Measurements from ENCODE around the gene RSPRY1. TPM values are rescaled to one million over a fixed set of nuclear protein-coding genes. Genes with fewer than 3 reads are reported as not detected.
A peak's percentile ranks its signal among the peaks of the same experiment; 100 is the strongest.

Gene RSPRY1
- total RNA-seq, 1 experiment from 2014 or later = 31.0 TPM

GRCh38 chr16:57147381-57148221 lies 38.5 kb upstream of the RSPRY1 start:
- no peak overlapping the region for H3K4me3 ChIP-seq (ENCODE audit: insufficient read depth, low read depth, low read length)
- H3K27me3 ChIP-seq (ENCODE audit: control insufficient read depth, insufficient read depth, low read length) = no peaks in the 10 kb centered on the region
- no peaks in the 10 kb centered on the region; the same call in 1 of the 2 replicates for H3K36me3 ChIP-seq (replicated peaks; ENCODE audit: control insufficient read depth, insufficient read depth, low read length)
- DNase-seq = peak; percentile 69

- H3K36me3 ChIP-seq (replicated peaks; ENCODE audit: control insufficient read depth, insufficient read depth, low read length) = peaks cover under 1% of the 10 kb centered on the region
- no peaks in the 10 kb centered on the region for H3K27me3 ChIP-seq (ENCODE audit: control insufficient read depth, insufficient read depth, low read length)
- peak; percentile 46 for DNase-seq
- no peak overlapping the region for H3K4me3 ChIP-seq (ENCODE audit: insufficient read depth, low read depth, low read length)
These were observed 37.6 kb upstream of the RSPRY1 start for GRCh38 chr16:57148481-57148880.

GRCh38 chr16:57149391-57149790 lies 36.7 kb upstream of the RSPRY1 start:
- DNase-seq = no peak
- Histone ChIP-seq H3K36me3 (replicated peaks; ENCODE audit: control insufficient read depth, insufficient read depth, low read length) (peaks cover 5% of the 10 kb centered on the region), H3K4me3 (ENCODE audit: insufficient read depth, low read depth, low read length) (no peak overlapping the region), H3K27me3 (ENCODE audit: control insufficient read depth, insufficient read depth, low read length) (no peaks in the 10 kb centered on the region)

GRCh38 chr16:57150682-57151330 lies 35.3 kb upstream of the RSPRY1 start:
- Histone ChIP-seq H3K36me3 (replicated peaks; ENCODE audit: control insufficient read depth, insufficient read depth, low read length) (peaks cover 8% of the 10 kb centered on the region), H3K4me3 (ENCODE audit: insufficient read depth, low read depth, low read length) (no peak overlapping the region), H3K27me3 (ENCODE audit: control insufficient read depth, insufficient read depth, low read length) (no peaks in the 10 kb centered on the region)
- DNase-seq = peak; percentile 47

GRCh38 chr16:57151369-57151768 lies 34.8 kb upstream of the RSPRY1 start:
- Histone ChIP-seq H3K27me3 (ENCODE audit: control insufficient read depth, insufficient read depth, low read length) (no peaks in the 10 kb centered on the region), H3K4me3 (ENCODE audit: insufficient read depth, low read depth, low read length) (no peak overlapping the region), H3K36me3 (replicated peaks; ENCODE audit: control insufficient read depth, insufficient read depth, low read length) (peaks cover 8% of the 10 kb centered on the region)
- peak; percentile 72 for DNase-seq

GRCh38 chr16:57152096-57153093 lies 33.7 kb upstream of the RSPRY1 start:
- H3K27me3 ChIP-seq (ENCODE audit: control insufficient read depth, insufficient read depth, low read length) = no peaks in the 10 kb centered on the region
- peaks cover 8% of the 10 kb centered on the region for H3K36me3 ChIP-seq (replicated peaks; ENCODE audit: control insufficient read depth, insufficient read depth, low read length)

GRCh38 chr16:57153841-57154240 lies 32.3 kb upstream of the RSPRY1 start:
- no peak for DNase-seq
- H3K4me3 ChIP-seq (ENCODE audit: insufficient read depth, low read depth, low read length) = no peak overlapping the region
- no peaks in the 10 kb centered on the region for H3K27me3 ChIP-seq (ENCODE audit: control insufficient read depth, insufficient read depth, low read length)
- peaks cover 10% of the 10 kb centered on the region for H3K36me3 ChIP-seq (replicated peaks; ENCODE audit: control insufficient read depth, insufficient read depth, low read length)

More at GRCh38 chr16:57152096-57153093, 33.7 kb upstream of the RSPRY1 start:
- no peak overlapping the region for H3K4me3 ChIP-seq (ENCODE audit: insufficient read depth, low read depth, low read length)
- DNase-seq = no peak

- DNase-seq = no peak
- Histone ChIP-seq H3K36me3 (replicated peaks; ENCODE audit: control insufficient read depth, insufficient read depth, low read length) (peaks cover 10% of the 10 kb centered on the region), H3K4me3 (ENCODE audit: insufficient read depth, low read depth, low read length) (no peak overlapping the region), H3K27me3 (ENCODE audit: control insufficient read depth, insufficient read depth, low read length) (no peaks in the 10 kb centered on the region)
These were observed 30.3 kb upstream of the RSPRY1 start for GRCh38 chr16:57155702-57156350.

GRCh38 chr16:57156351-57156703 lies 29.8 kb upstream of the RSPRY1 start:
- Histone ChIP-seq H3K27me3 (ENCODE audit: control insufficient read depth, insufficient read depth, low read length) (no peaks in the 10 kb centered on the region), H3K4me3 (ENCODE audit: insufficient read depth, low read depth, low read length) (no peak overlapping the region), H3K36me3 (replicated peaks; ENCODE audit: control insufficient read depth, insufficient read depth, low read length) (peaks cover 10% of the 10 kb centered on the region)
- no peak for DNase-seq

GRCh38 chr16:57157533-57157932 lies 28.6 kb upstream of the RSPRY1 start:
- Histone ChIP-seq H3K27me3 (ENCODE audit: control insufficient read depth, insufficient read depth, low read length) (no peaks in the 10 kb centered on the region), H3K36me3 (replicated peaks; ENCODE audit: control insufficient read depth, insufficient read depth, low read length) (peaks cover 10% of the 10 kb centered on the region), H3K4me3 (ENCODE audit: insufficient read depth, low read depth, low read length) (no peak overlapping the region)
- no peak for DNase-seq

GRCh38 chr16:57159447-57159846 lies 26.7 kb upstream of the RSPRY1 start:
- Histone ChIP-seq H3K36me3 (replicated peaks; ENCODE audit: control insufficient read depth, insufficient read depth, low read length) (peaks cover 9% of the 10 kb centered on the region), H3K27me3 (ENCODE audit: control insufficient read depth, insufficient read depth, low read length) (no peaks in the 10 kb centered on the region), H3K4me3 (ENCODE audit: insufficient read depth, low read depth, low read length) (no peak overlapping the region)
- peak; percentile 38 for DNase-seq

- H3K27me3 ChIP-seq (ENCODE audit: control insufficient read depth, insufficient read depth, low read length) = no peaks in the 10 kb centered on the region
- H3K4me3 ChIP-seq (ENCODE audit: insufficient read depth, low read depth, low read length) = no peak overlapping the region
- H3K36me3 ChIP-seq (replicated peaks; ENCODE audit: control insufficient read depth, insufficient read depth, low read length) = peaks cover 20% of the 10 kb centered on the region
- DNase-seq = no peak
These were observed 22.3 kb upstream of the RSPRY1 start for GRCh38 chr16:57163842-57164241.

- Histone ChIP-seq H3K27me3 (ENCODE audit: control insufficient read depth, insufficient read depth, low read length) (no peaks in the 10 kb centered on the region), H3K4me3 (ENCODE audit: insufficient read depth, low read depth, low read length) (no peak overlapping the region), H3K36me3 (replicated peaks; ENCODE audit: control insufficient read depth, insufficient read depth, low read length) (peaks cover 26% of the 10 kb centered on the region)
- no peak for DNase-seq
These were observed 20.6 kb upstream of the RSPRY1 start for GRCh38 chr16:57165483-57165882.

GRCh38 chr16:57165938-57166337 lies 20.2 kb upstream of the RSPRY1 start:
- Histone ChIP-seq H3K27me3 (ENCODE audit: control insufficient read depth, insufficient read depth, low read length) (no peaks in the 10 kb centered on the region), H3K4me3 (ENCODE audit: insufficient read depth, low read depth, low read length) (no peak overlapping the region), H3K36me3 (replicated peaks; ENCODE audit: control insufficient read depth, insufficient read depth, low read length) (peaks cover 27% of the 10 kb centered on the region)
- DNase-seq = no peak
